HG03108 (cell line): ENCODE measurements around the gene ZDHHC13.

ENCODE experiments used
- ATAC-seq: cut with Tn5 transposase; IDR thresholded peaks from one replicate; pipeline ENCODE4 v1.9.1; 2021; ENCODE audit warnings: moderate library complexity; ENCODE audit not compliant: unreplicated experiment

ZDHHC13 gene

GRCh38 chr11:19163617-19164016, 46.6 kb downstream of the ZDHHC13 start:
- no peak for ATAC-seq

- ATAC-seq = no peak
These were observed 47.4 kb downstream of the ZDHHC13 start for GRCh38 chr11:19164230-19164855.

DNA sequence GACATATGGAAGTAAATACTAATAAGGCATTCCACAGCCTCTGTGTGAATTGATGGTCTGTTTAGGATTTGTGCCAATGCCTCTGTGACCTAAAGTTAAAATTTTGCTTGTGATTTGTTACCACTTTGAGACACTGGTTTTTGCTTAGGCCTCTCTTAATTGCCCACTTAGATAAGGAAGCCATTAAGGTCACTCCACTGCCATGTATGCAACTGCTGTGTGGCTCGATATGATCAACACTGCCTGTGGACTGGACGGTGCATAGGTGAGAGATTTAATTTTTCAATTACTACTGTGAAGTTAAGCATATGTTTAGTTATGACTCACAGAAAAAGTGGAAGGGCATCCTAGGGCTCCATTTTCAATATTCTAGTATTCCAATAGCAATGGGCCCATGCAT, 47.9 kb downstream of the ZDHHC13 start:
- no peak for ATAC-seq

- ATAC-seq = no peak
These were observed 51.1 kb downstream of the ZDHHC13 start for GRCh38 chr11:19168090-19168489.

DNA sequence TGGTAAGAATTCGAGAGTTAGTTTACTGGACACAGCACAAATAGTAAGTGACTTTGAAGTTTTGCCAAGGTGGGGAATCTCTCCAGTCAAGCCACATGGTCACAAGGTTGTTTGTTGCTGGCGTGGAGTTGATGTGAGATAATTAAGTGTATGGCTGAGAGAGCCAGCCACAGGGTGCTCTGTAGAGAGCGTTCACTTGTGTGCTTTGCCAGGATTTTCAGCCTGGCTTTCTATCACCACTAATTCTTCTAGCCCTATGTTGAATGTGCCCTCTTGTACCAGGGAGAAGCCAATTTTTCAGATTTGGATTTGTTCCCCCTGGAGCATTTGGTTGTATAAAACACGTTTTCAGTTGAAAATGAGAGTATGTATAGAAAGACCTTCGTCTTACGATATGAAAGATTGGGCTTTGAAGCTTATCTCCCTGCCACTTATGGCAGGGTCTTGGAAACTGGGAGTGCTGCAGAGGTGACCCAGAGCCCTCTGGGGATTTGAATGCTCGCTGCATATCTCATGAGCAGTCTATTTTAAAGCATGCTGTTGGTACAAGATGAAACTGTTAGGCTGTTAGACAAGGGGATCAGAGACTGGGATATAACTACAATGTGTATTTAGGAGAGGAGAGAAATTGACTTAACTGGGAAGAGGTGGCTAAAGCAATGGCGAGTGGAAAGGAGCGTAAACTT, 56.2 kb downstream of the ZDHHC13 start:
- ATAC-seq = no peak

DNA sequence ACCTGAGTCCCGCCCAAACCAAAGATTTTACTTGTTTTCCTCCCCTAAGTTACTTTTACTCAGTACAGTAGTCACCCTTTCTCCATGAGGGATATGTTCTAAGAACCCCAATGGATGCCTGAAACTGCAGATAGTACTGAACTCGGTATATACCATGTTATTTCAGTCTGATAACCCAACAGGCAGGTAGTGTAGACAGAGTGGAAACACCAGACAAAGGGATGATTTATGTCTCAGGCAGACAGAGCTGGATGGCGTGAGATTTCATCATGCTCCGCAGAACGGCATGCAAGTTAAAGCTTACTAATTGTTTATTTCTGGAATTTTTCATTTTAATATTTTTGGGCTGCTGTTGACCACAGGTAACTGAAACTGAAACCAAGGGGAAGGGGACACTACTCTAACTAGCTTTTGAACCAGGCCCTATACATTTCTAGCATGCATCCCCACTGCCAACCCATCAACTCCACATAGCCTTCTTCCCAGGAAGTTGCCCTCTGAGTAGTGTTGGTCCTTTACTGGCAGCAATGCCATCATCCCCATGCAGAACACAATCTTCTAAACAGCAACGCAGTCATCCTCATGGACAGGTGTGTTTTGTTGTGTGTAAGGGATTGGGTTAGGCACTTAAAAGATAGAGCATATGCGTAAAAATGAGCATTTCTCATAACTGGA, 57.1 kb downstream of the ZDHHC13 start:
- ATAC-seq = no peak

GRCh38 chr11:19176629-19177186, 59.7 kb downstream of the ZDHHC13 start:
- no peak for ATAC-seq

DNA sequence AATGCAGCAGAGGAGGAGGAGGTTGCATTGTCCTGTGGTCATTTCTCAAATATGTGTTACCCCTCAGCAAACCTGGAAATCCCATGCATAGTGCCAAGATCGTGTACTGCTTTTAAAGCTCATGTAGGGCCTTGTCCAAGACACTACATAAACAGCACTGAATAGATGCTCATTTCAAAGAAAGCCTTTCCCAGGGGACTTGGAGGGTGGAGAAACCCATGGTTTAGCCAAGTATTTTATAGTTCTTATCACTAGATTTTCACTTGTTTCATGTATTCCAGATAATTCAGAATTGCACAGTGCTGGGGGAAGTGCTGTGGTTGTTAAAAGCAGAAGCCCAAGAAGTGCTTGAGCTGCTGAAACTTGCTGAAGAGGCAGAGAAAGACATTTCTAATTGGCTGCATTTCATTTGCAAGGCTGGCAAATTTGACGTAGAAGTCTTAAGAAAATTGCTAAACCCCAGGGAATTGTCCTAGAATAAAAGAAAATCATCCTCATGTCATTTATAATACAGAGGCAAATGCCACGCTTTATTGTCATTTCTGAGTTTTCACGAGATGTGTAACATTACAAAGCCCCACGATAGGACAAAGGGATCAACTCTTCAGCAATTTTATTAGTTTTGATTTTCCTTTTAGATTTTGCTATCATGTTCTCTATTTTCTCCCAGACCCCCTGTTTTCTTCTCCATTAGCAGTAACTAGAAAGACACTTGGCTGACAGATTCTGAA, 64.7 kb downstream of the ZDHHC13 start:
- ATAC-seq = no peak

DNA sequence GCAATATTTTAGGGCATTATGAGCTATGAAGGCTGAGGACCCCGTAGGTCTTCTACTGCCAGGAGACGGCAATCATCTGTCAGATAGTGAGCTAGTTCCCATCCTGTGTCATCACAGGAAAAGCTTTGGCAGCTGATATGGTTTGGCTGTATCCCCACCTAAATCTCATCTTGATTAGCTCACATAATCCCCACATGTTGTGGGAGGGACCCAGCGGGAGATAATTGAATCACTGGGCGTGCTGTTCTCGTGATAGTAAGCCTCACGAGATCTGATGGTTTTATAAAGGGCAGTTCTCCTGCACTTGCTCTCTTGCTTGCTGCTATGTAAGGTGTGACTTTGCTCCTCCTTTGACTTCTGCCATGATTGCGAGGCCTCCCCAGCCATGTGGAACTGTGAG, 66.7 kb downstream of the ZDHHC13 start:
- no peak for ATAC-seq

DNA sequence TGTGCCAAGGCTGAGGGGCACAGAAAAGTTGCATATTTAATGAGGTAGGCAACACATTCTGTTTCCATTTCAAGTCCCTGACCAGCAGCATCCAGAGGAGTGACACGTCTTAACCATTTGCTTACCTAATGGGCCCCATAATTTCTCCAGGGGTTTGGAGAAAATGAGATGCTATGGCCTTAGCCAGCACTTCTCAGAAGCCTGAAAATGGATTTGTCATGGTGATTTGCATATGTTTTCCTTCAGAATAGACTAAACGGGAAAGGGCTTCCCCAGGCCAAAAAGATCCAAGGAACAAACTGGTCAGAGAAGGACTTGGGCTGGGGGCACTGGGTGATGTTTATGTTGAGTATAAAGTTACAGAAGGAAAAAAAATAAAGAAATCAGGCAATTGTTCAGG, 68.1 kb downstream of the ZDHHC13 start:
- ATAC-seq = no peak

- no peak for ATAC-seq
These were observed 68.6 kb downstream of the ZDHHC13 start for GRCh38 chr11:19185516-19186052.

GRCh38 chr11:19187114-19187832, 70.3 kb downstream of the ZDHHC13 start:
- ATAC-seq = no peak

DNA sequence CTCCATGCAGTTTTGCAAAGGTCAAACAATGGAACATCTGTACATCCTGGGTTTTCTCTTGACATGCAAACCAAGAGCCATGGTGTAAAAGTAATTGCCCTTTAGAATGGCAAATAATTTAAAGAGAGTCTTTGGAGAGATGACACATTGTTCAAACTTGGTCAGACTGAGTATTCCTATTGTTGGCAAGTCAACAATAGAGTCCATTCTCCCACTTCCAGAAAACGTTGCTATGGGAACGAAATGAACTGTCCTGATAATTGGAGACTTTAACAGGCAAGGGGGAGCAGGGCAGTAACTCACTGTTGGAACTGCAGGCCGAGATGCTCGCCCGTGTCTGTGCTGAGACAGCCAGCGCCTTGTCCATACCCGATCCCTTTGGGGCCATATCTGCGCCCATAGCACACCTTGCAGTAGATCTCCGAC, 70.9 kb downstream of the ZDHHC13 start:
- no peak for ATAC-seq

- no peak for ATAC-seq
These were observed 74.7 kb downstream of the ZDHHC13 start for GRCh38 chr11:19191530-19192169.

DNA sequence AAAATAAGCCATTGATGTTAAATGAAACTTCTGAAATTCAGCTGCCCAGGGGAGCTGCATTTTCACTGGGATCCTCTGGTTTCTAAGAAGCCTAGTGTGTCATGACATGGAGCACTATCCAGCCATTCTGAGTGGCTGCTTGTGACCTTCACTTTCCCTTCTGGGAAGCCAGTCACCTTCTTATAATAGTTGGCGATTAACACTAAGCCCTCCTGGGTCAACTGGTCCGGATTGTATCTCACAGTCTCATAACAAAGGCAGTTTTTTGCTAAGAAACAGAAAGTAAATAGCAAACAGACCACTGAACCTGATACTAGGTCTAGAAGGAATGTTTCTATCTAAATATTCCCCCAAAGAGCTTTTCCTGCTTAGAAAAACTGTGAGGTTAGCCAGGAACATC, 76.9 kb downstream of the ZDHHC13 start:
- no peak for ATAC-seq

- ATAC-seq = no peak
These were observed 77.8 kb downstream of the ZDHHC13 start for GRCh38 chr11:19194620-19195308.

DNA sequence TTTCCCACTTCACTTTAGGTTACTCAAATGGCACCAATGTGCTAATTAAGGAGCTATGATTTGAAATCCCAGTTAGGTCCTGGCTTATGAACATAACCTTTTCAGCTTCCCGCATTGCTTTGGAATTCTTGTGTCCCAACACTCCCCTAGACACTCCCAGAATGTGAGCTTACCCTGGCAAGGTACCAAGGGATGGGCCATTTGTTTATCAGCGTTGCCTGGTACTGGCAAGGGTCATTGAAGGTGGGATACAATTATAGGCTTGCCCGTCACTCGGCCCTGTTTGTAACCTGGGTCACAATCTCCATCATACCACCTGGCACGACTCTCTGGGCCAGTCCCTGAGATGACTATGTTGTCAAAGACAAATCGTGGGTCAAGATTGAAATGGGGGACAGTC, 79.5 kb downstream of the ZDHHC13 start:
- no peak for ATAC-seq

- ATAC-seq = no peak
These were observed 82.1 kb downstream of the ZDHHC13 start for GRCh38 chr11:19199048-19199447.

DNA sequence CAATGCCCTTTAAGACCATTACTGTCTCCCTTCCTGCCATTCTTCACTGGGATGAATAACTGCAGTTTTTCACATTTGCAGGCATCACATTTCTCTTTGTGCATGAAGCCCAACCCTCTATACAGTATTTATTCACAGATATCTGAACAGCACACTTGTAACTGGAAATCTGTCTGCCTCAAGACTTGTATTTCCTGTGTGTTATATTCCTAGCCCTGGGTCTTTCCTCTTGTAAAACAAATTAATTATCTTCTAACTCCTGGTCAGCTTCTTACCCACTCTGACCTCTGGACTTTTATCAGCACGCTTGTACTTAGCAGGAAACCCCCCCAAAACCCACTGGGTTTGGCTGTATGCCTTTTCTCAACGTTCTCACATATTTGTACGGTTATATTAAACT, 82.8 kb downstream of the ZDHHC13 start:
- ATAC-seq = no peak
